UCSD-AML1 (cell line): Measurements from ENCODE around the gene NRG2.

Experiments used
- DNase-seq: peaks from one replicate; lab custom pipeline; 2025; ENCODE audit not compliant: unreplicated experiment; lab: John Stamatoyannopoulos, UW

Gene NRG2

GRCh38 chr5:140041492-140042392 is 1.4 kb downstream of the NRG2 start:
- no peak for DNase-seq

DNA sequence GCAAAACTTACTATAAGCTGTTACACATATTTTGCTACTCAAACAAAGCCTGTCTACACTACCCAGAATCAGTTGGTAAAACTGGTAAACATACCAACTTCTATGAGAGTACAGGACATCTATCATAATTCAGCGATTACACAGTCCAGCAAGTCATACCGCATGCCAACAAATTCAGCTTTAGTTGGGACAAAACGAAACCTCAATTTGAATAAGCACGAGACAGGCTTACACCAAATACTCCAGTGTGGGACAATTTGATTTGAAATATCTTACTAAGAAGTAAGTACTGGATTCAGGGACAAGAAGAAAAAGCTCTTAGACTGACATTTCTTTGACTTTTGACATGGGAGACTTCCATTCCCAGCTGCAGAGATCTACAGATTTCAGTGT is 2.0 kb downstream of the NRG2 start:
- DNase-seq: no peak

GRCh38 chr5:140040358-140040757 is 2.7 kb downstream of the NRG2 start:
- DNase-seq: no peak

GRCh38 chr5:140039561-140039960 is 3.5 kb downstream of the NRG2 start:
- no peak for DNase-seq

DNA sequence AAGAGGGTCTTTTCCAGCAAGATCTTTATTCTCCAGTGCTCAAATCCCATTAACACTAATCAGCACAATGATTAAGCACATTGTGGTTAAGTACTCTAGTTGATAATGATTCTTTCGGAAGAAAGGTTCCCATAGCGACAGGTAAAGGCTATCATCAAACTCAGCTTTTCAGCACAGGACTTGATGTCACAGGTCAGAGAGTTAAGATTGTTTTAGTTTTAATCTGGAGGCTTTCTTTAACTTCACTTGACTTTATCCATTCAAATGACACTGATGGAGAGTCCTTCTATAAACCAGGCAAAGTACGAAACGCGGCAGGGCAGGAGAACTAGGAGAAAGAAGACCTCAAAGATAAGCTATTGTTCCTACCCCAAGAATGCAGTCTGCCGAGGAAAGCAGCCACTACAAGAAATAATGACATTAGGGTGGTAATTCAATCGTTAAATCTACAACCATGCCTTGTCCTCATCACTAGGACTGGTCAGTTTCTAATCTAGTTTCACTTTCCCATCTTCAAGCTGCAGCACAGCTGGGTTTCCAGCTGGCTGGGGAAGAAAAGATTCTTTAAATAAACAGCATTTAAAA is 4.6 kb downstream of the NRG2 start:
- DNase-seq: no peak

DNA sequence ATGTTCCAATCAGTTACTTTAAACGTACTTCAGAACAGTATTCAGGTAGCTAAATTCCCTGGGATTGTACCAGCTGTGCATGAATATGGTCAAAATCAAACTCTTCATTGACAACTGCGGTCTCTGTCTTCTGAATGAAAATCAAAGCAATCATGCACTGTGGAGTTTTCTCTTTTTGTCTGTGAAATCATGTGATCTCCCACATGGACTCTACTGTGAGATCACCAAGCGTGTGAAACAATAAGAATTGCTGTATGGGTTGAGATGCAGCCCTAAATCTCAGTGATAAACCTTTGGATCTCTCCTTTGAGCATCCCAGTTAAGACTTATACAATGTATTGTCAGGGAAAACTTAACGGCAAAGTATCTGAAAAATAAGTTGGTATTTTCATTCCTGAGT is 6.1 kb downstream of the NRG2 start:
- no peak for DNase-seq

DNA sequence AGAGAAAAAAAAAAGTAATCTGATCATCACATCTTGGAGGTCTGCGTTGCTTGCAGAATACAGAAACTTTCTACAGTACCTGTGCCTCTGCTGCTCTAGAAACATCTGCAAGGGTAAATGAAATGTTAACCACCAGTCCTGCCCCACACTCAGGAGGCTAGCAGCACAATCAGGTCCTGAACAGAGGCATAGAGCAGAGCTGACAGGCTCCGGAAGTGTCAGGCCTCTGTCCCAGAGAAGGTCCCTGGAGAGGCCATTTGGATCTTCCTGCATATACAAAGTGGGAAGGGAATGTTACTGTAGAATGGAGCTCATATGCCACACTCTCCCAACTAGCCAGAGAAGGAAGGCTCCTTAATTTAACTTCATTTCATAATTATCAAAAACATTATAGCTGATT is 7.2 kb downstream of the NRG2 start:
- no peak for DNase-seq

GRCh38 chr5:140033037-140033760 is 9.9 kb downstream of the NRG2 start:
- DNase-seq: no peak

DNA sequence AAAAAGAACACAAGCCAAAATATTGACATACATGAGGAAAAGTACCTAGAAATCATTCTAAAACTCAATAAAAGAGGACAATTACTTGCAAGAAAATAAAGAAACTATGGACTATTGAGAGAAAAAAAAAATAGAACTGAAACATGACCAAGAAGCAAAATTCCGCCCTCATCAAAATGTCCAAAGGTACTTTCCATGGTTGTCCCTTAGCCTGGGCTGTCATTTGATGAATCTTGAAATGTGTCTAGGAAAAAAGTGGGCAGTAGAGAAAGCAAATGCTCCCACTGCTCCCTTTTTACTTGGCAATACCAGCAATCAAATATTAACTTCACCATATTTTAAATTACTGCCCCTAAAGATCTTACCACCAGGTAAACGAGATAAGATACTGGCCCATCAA is 10.8 kb downstream of the NRG2 start:
- no peak for DNase-seq

- no peak for DNase-seq
Observed at GRCh38 chr5:140027807-140028206, 15.3 kb downstream of the NRG2 start.

- no peak for DNase-seq
Observed at GRCh38 chr5:140025736-140026135, 17.4 kb downstream of the NRG2 start.

- DNase-seq: no peak
Observed at GRCh38 chr5:140024928-140025327, 18.2 kb downstream of the NRG2 start.

- DNase-seq: no peak
Observed at GRCh38 chr5:140023611-140024191, 19.4 kb downstream of the NRG2 start.

DNA sequence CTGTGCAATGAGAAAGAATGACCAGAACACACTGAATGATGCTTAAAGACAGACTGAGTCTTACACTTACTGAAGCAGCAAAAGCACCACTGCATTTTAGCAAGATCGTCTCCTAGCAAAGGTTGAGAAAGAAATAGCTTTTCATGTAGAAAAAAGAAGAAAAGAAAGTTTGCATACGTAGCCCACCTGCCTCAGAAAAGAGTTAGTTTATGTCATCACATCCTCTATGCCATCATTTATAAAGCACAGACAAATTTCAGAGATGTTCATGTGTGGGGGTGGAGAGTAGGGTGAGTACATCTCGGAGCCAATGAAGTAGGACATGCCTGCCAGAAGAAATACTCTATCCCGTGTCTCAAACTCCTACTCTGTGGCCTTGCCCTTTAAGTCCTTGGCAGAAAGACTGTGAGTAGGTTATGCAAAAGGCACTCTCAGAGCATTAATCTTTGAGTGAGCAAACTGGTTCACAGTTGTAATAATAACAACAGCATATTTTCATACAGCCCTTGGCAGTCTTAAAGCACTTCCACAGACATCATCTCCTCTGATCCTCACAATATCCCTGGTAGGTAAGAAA is 22.4 kb downstream of the NRG2 start:
- no peak for DNase-seq

GRCh38 chr5:140018920-140019644 is 24.0 kb downstream of the NRG2 start:
- DNase-seq: no peak

DNA sequence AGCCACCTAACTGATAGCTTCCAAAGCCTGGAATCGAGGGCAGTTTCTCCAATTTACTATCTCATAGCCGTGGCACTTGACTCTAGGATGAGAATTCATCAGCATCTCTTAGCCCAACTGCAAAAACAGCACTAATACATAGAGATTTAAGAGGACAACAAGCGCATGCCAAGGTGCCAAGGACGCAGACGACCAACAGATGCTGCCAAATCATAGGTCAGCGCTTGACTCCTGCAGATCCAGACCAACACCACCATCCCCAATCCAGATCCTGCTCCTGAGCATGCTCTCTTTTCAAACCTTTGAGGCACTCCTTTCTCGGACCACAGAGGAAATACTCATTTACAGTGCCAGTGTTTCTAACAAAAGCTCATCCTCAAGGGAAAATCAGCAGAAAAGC is 24.6 kb downstream of the NRG2 start:
- DNase-seq: no peak

GRCh38 chr5:140018096-140018481 is 25.0 kb downstream of the NRG2 start:
- no peak for DNase-seq

GRCh38 chr5:140017397-140018095 is 25.6 kb downstream of the NRG2 start:
- DNase-seq: no peak

DNA sequence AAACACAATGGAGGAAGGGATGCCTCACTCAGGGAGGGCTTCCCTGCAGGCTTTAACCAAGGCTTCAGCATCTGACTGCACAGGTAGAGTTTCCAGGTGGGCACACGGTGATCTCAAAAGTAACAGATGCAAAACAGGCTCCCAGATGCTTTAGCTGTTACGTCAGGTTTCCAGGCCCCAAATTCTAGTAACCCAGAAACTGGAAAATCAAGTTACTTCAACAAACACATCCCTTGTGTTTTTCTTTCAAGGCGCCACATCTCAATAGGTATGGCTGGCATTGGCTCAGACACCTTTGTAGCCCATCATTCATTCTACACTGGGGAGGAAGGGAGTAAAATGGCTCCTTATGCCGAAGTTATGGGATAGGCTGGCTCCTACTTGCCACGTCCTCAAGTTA is 27.4 kb downstream of the NRG2 start:
- no peak for DNase-seq

GRCh38 chr5:140014751-140015150 is 28.3 kb downstream of the NRG2 start:
- DNase-seq: no peak
